Mucosa of gallbladder (tissue), 1 donor: ENCODE measurements around the gene LHFPL2. TPM values are rescaled to one million over a fixed set of nuclear protein-coding genes. Genes with fewer than 3 reads are reported as not detected.

Experiments used
- DNase-seq: peaks from one replicate; pipeline ENCODE4 v3.0.0-alpha.2; 2020; ENCODE audit warnings: low spot score
- total RNA-seq: library from RNA; stranded (reverse); gene quantifications from one replicate; pipeline ENCODE4 v1.2.1, GENCODE V29; 2021
- donor health status: DM: no; HTN: no; CAD: no.

Gene LHFPL2
- total RNA-seq, 1 donor from 2014 or later: 22.5 TPM

- no peak for DNase-seq
Measured at GRCh38 chr5:78597068-78597973, 51.3 kb downstream of the LHFPL2 start.

DNA sequence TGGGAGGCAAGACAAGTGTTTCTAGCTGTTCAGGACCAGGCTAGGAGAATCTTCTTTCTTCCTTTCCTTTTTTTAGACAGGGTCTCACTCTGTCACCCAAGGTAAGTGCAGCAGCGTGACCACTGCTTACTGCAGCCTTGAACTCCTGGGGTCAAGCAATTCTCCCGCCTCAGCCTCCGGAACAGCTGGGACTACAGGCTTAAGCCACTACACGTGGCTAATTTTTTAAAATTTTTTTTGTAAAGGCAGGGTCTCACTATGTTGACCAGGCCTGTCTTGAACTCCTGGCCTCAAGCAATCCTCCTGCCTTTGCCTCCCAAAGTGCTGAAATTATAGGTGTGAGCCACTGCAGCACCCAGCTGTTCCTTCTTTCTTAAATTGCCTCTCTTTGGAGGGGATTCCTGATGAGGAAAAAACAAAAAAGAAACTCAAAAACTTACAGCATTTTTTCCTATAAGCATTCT, 53.1 kb downstream of the LHFPL2 start:
- no peak for DNase-seq

GRCh38 chr5:78594610-78595457, 53.7 kb downstream of the LHFPL2 start:
- peak; percentile 61 for DNase-seq

DNA sequence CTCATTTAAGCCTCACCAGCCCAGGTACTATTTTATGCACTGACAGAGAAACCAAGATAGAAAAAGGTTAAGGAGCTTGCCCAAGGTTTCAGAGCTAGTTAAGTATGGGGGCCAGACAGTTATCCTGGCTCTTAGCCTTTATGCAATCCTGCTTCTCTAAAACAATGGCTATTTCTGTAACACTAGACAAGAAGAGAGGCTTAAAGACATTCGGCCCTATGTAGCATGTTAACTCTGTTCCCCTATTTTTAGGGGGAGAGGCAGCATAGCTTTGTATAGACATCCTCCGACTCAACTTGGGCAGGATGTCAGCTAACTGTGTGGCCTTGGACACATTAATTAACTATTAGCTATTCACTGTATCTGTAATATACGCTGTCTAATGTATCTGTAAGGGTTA, 54.6 kb downstream of the LHFPL2 start:
- DNase-seq: no peak

DNA sequence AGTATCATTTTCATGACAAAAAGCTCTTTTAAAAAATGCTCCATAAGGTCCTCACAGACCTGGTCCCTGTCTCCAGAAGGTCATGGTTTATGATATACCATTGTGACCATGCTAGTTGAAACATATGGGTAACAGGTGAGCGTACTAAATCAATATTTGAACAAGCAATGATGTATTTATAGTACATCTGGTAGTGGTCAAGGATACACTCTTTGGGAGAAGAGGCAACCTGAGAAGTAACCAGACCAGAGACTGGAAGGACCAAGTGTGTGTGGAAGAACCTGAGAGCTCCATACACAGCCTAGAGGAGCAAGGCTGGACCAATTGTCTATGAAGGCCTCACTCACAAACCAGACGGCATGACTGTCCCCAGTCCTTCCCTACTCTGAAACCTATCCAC, 55.1 kb downstream of the LHFPL2 start:
- DNase-seq: no peak

- DNase-seq: no peak
Measured at GRCh38 chr5:78592735-78593386, 55.7 kb downstream of the LHFPL2 start.

DNA sequence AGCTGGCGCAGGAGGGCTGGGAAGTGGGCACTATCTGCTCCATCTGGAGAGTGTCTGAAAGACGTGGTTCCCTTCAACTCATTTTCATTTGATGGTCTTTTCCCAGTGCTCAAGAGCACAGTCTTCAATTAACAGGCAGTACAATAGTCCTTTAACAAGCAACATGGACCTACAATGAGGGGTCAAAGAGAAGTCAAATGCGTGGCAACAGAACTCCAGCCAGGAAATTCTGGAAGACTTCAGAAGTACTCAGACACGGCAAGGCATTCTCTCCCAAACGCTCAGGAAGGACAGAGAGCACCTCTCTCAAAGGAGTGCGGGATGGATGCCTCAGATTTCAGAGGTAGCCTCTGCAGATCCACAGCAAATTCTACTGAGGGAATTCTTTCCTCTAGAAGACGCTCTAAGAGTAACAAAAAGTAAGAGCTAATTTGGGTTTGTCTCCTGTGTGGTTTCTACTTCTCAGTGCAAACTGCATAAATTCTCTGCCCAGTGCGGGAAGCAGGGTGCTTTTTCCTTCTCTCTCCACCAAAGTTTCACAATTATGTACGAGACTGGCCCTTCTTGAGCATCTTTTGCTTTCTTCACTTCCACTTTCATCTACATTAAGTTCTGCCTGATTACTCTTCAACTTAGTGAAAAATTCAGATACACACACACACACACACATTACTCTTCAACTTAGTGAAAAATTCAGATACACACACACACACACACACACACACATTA, 56.4 kb downstream of the LHFPL2 start:
- DNase-seq: no peak

DNA sequence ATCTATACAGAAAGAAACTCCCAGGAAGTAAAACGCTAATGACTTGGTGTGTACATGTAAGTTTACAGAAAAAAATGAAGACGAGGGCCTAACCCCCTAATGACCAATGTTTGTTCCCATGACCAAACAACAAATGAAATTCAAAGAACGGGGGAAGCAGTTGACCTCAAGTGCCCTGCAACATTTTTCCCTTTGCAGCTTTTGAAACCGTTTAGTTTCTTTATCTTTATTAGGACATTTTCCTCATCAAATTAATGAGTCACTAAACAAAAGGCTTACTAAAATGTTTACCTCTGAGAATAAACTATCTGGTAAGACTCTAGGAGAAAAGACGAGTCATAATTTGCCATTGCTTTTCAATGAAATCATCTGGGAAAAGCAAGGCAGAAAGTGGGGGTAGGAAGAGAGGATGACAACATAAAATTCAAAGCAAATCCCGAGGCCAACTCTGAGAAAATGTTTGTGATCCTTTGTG, 57.4 kb downstream of the LHFPL2 start:
- no peak for DNase-seq

DNA sequence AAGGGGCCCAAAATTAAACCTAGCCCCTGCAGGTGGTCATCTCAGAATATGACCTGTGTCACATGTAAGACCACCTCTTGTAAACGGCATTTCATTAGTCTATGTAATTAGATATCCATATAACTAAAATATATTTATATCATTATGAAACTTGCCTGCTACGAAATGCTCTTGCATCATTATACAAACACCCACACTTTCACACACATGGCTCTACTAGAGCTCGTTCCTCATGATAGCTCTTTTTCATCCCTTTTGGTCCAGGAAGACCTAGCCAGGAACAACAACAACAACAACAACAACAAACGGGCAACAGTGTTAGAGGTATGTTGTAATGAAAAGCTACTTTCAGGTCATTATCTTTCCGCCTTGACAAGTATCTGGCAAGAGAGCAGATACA, 58.6 kb downstream of the LHFPL2 start:
- no peak for DNase-seq

GRCh38 chr5:78588507-78588906, 60.1 kb downstream of the LHFPL2 start:
- no peak for DNase-seq

- DNase-seq: no peak
Measured at GRCh38 chr5:78587775-78588291, 60.7 kb downstream of the LHFPL2 start.

DNA sequence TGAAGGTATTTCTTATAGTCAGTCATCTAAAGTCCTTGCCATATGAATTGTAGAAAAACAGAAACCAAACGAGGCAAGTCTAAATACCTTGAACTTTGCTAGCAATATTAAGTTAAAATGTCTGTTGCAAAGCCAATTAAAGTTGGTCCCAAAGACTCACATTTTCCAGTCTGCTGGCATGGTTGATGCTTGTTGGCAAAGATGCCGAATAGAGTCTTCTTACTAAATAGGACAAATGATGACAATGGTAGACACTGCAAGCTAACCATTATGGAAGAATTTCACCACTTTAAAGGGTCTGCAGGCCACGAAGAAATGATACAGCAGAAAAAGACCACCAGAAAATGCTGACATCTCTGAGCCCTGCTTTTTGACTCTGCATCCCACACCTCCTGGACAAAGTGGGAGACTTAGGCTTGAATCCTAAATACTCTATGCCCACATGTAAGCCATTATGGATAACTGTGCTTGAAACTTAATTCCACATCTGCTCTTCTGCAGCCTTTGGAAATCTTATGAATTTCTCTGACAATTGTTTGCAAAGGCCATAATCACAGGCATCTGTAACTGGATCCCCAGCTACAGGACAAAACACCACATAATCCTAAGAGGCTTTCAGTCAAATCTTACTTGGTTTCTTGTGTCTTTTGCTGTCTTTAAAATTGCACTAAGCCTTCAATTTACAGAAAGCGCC, 61.3 kb downstream of the LHFPL2 start:
- no peak for DNase-seq

GRCh38 chr5:78586251-78586650, 62.3 kb downstream of the LHFPL2 start:
- no peak for DNase-seq

GRCh38 chr5:78578015-78578414, 70.6 kb downstream of the LHFPL2 start:
- DNase-seq: no peak

- DNase-seq: no peak
Measured at GRCh38 chr5:78577071-78577807, 71.3 kb downstream of the LHFPL2 start.

DNA sequence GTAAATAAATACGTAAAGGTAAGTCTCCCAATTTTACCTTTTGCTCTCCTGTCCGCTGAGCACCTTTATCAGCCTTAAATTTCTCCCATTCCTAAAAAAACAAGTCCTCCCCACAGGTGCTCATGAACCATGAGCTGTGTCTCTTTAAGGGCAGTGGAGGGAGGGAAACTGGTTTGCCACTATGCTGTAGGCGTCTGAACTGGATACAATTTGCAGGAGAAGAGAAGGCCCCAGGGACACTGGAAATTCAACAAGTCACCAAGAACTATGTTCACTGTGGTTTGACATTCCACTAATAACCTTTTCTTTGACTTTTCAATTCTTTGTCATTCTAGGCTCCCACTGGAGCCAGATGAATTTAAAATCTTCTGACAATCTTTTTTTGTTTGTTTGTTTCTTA, 72.2 kb downstream of the LHFPL2 start:
- DNase-seq: no peak

DNA sequence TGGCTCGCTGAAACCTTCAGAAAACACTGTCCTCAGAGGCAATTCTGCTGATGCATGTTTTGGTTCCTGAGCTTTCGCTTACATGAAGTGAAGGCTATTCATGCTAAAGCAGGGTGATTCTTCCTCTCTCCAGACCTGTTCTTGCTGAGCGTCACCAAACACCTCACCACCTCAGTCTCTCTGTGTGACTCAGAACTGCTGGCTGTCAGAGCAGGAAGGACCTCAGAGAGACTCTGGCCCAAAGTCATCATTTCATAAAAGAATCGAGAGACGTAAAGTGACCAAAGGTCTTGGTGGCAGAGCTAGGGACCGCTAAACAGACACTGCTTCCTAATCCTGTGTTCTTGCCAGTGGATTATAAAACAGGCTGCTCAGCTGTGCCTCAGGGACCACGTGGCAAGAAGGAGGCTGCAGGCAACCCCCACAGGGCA, 73.8 kb downstream of the LHFPL2 start:
- no peak for DNase-seq

DNA sequence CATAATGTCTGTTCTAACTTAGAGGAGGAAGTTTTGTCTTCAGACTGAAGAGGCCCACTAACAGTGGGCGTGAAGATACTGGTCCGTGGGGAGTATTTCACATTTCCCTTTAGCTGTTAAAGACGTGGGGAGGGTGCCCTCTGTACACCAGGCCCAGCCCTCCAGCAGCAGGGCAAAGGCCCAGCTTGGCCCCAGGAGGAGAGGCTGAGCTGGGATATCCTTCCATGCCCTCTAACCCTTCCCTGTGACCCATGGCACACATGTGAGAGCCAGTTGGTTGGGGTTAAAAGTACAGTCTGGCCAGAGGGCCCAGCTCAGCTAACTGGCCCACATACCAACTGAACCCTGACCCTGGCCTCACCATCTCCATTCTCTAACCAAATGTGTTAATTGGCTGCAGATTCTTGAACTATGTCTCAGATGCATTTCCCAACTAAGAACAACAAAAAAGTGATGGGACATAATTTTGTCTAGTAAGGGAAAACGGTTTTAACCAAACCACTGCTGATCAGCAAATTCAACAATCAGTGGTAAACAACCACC, 74.4 kb downstream of the LHFPL2 start:
- DNase-seq: no peak

- DNase-seq: no peak
Measured at GRCh38 chr5:78573318-78573717, 75.3 kb downstream of the LHFPL2 start.
